Neural cell (in vitro differentiated cells): ENCODE data around the gene RIMKLA. TPM values are rescaled to one million over a fixed set of nuclear protein-coding genes. Genes with fewer than 3 reads are reported as not detected.
A peak's percentile ranks its signal among the peaks of the same experiment; 100 is the strongest.

ENCODE experiments used
- H2AFZ ChIP-seq: fragments of 200-600, 300-800 bp; sonication (generic), shearing (Covaris generic); 2 replicates; pipeline ENCODE4 v1.6.0; 2014; ENCODE audit warnings: low read depth, mild to moderate bottlenecking, antibody characterized with exemption, low read length, moderate library complexity
- H3F3A ChIP-seq: fragments of 200-600 bp; shearing (Covaris generic); 2 replicates; pipeline ENCODE4 v1.6.1; 2016; ENCODE audit warnings: mild to moderate bottlenecking, moderate library complexity, mixed read lengths, antibody characterized with exemption, low read length; ENCODE audit not compliant: insufficient read depth, poor library complexity, severe bottlenecking
- H3K27ac ChIP-seq: fragments of 200-600, 300-800 bp; sonication (generic), shearing (Covaris generic); 2 replicates; pipeline ENCODE4 v1.5.1; 2014; ENCODE audit warnings: mild to moderate bottlenecking, low read length, moderate library complexity
- H3K27me3 ChIP-seq: fragments of 300-800, 200-600 bp; sonication (generic), shearing (Covaris generic); 2 replicates; pipeline ENCODE4 v1.6.0; 2014; ENCODE audit warnings: mild to moderate bottlenecking, low read depth, low read length, moderate library complexity; ENCODE audit not compliant: insufficient read depth
- H3K36me3 ChIP-seq: fragments of 300-800, 200-600 bp; sonication (generic), shearing (Covaris generic); 2 replicates; pipeline ENCODE4 v1.5.1; 2014; ENCODE audit warnings: mild to moderate bottlenecking, antibody characterized with exemption, low read length, moderate library complexity; ENCODE audit not compliant: insufficient read depth
- H3K4me2 ChIP-seq: fragments of 300-800, 200-600 bp; sonication (generic), shearing (Covaris generic); 2 replicates; pipeline ENCODE4 v1.6.0; 2014; ENCODE audit warnings: mild to moderate bottlenecking, low read length
- H3K4me3 ChIP-seq: fragments of 300-800, 200-600 bp; sonication (generic), shearing (Covaris generic); 2 replicates; pipeline ENCODE4 v1.5.1; 2014; ENCODE audit warnings: mild to moderate bottlenecking, low read length, moderate library complexity
- H3K79me2 ChIP-seq: fragments of 200-600 bp; shearing (Covaris generic); replicated peaks from 2 replicates; pipeline ENCODE4 v1.6.0; 2014; ENCODE audit warnings: mild to moderate bottlenecking, low read length, moderate library complexity; ENCODE audit not compliant: insufficient read depth
- H3K9ac ChIP-seq: fragments of 300-800, 200-600 bp; sonication (generic), shearing (Covaris generic); 2 replicates; pipeline ENCODE4 v1.6.1; 2016; ENCODE audit warnings: mild to moderate bottlenecking, low read length, mixed read lengths
- H3K9me2 ChIP-seq: fragments of 200-600 bp; shearing (Covaris generic); 2 replicates; pipeline ENCODE4 v1.6.1; 2016; ENCODE audit warnings: mild to moderate bottlenecking, low read length, mixed read lengths; ENCODE audit not compliant: insufficient read depth
- H3K9me3 ChIP-seq: fragments of 200-600, 300-800 bp; sonication (generic), shearing (Covaris generic); 2 replicates; pipeline ENCODE4 v1.6.1; 2016; ENCODE audit warnings: mild to moderate bottlenecking, mixed run types, low read length, moderate library complexity, mixed read lengths
- H4K20me1 ChIP-seq: fragments of 200-600 bp; shearing (Covaris generic); 2 replicates; pipeline ENCODE4 v1.6.1; 2016; ENCODE audit warnings: mild to moderate bottlenecking, mixed run types; ENCODE audit not compliant: insufficient read depth
- EP300 ChIP-seq: fragments of 450-650 bp; conservative IDR thresholded peaks from 2 replicates; pipeline ENCODE4 v1.6.1; 2014; ENCODE audit warnings: antibody characterized with exemption, mild to moderate bottlenecking, moderate library complexity; ENCODE audit not compliant: poor library complexity, severe bottlenecking
- EZH2 ChIP-seq: fragments of 200-600, 300-800 bp; shearing (Covaris generic), sonication (generic); IDR thresholded peaks from 2 replicates; pipeline ENCODE4 v1.6.1; 2014; ENCODE audit warnings: antibody characterized with exemption, low read length, borderline replicate concordance, mild to moderate bottlenecking; ENCODE audit not compliant: insufficient read depth, poor library complexity, severe bottlenecking
- MXI1 ChIP-seq: fragments of 450-650 bp; conservative IDR thresholded peaks from 2 replicates; pipeline ENCODE4 v1.6.1; 2014; ENCODE audit warnings: antibody characterized with exemption, mild to moderate bottlenecking; ENCODE audit not compliant: poor library complexity, severe bottlenecking
- POLR2AphosphoS5 ChIP-seq: IDR thresholded peaks from 2 replicates; pipeline ENCODE4 v1.6.1; 2012
- RAD21 ChIP-seq: fragments of 450-650 bp; conservative IDR thresholded peaks from 2 replicates; pipeline ENCODE4 v1.6.1; 2014; ENCODE audit warnings: antibody characterized with exemption, mild to moderate bottlenecking, moderate library complexity
- SMC3 ChIP-seq: fragments of 450-650 bp; conservative IDR thresholded peaks from 2 replicates; pipeline ENCODE4 v1.6.1; 2014; ENCODE audit warnings: antibody characterized with exemption, mild to moderate bottlenecking, moderate library complexity; ENCODE audit not compliant: poor library complexity
- TAF1 ChIP-seq: IDR thresholded peaks from 2 replicates; pipeline ENCODE4 v1.6.1; 2012; ENCODE audit warnings: low read depth
- polyA plus RNA-seq: library from polyadenylated mRNA; depleted of rRNA; stranded (reverse); fragments of >200 nt; gene quantifications from 2 replicates; pipeline ENCODE4 v1.2.3, GENCODE V29; 2014
- TF ChIP-seq, protein P1 (sequence below): fragments of 450-650 bp; IDR thresholded peaks from 2 replicates; pipeline ENCODE4 v1.5.1; 2014; ENCODE audit warnings: antibody characterized with exemption, mild to moderate bottlenecking, moderate library complexity; ENCODE audit not compliant: poor library complexity, severe bottlenecking
- TF ChIP-seq, protein P2 (sequence below): IDR thresholded peaks from 2 replicates; pipeline ENCODE4 v1.6.1; 2012; ENCODE audit warnings: borderline replicate concordance

Gene RIMKLA
- polyA plus RNA-seq, 1 donor from 2014 or later, result 35.4 TPM

DNA sequence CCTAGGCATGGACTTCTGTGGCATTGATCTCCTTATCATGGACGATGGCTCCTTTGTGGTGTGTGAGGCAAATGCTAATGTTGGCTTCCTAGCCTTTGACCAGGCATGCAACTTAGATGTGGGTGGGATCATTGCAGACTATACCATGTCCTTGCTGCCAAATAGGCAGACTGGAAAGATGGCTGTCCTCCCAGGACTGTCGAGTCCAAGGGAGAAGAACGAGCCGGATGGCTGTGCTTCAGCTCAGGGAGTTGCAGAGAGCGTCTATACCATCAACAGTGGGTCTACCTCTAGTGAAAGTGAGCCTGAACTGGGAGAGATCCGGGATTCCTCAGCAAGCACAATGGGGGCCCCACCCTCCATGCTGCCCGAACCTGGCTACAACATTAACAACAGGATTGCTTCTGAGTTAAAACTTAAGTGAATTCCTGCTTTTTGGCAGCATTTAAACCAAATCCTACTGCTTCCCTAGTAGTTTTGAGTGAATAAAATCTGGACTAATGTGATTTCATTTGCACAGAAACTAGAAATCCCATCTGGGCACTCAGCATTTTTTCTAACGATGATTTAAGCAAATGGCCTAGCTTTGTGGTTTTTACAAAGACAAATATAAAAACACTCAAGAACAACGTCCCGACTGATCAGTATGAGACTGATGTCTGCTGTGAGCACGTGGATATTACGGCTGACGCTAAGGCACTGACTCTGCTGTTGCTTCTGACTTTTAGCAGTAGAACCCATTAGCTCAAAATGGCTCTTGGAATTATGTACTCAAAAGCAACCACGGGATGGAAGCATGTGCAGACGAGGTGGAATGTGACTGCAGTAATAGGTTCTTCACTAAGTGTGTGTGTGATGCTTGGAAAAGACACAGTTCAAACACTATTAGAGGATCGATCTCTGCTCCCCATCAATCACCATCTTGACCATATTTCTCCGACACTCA, 34.2 kb downstream of the RIMKLA start:
- Histone ChIP-seq H3K4me3 (no peak overlapping the region), H3K79me2 (no peaks in the 10 kb centered on the region), H3K9me3 (no peaks in the 10 kb centered on the region), H3K9ac (no peak overlapping the region), H3K27me3 (no peaks in the 10 kb centered on the region), H3K4me2 (no peak overlapping the region), H2AFZ (no peak overlapping the region), H3K27ac (peak overlapping the region; percentile 95), H4K20me1 (no peaks in the 10 kb centered on the region), H3K36me3 (peaks cover 17% of the 10 kb centered on the region), H3F3A (peaks cover 6% of the 10 kb centered on the region), H3K9me2 (no peaks in the 10 kb centered on the region)
- no peak for TF ChIP-seq MXI1
- no peak for TF ChIP-seq EP300
- TF ChIP-seq RAD21, result no peak
- no peak for TF ChIP-seq EZH2

DNA sequence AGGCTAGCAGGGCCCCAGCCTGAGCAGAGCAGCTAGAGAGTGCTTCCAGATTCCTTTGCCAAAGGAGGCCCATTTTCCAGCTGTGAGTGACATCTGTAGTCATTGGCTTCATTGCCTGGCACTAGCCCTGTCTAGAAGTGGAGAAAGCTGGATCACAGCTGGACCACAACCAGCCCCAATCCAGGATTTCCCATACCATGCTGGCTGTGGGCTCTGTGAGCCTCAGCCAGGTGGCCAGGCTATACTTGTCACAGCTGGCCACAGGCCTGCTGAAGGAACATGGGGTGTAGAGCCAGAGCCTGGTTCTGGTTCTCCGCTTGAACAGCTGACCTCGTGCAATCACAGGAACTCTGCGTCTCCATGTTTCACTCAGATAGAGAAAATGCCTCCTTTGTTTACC, 36.6 kb downstream of the RIMKLA start:
- no peak overlapping the region for H3K4me2 ChIP-seq

More for the DNA sequence above, 36.6 kb downstream of the RIMKLA start:
- no peak overlapping the region for H2AFZ ChIP-seq
- H3K9me2 ChIP-seq, result no peaks in the 10 kb centered on the region
- TF ChIP-seq, protein P1, sequence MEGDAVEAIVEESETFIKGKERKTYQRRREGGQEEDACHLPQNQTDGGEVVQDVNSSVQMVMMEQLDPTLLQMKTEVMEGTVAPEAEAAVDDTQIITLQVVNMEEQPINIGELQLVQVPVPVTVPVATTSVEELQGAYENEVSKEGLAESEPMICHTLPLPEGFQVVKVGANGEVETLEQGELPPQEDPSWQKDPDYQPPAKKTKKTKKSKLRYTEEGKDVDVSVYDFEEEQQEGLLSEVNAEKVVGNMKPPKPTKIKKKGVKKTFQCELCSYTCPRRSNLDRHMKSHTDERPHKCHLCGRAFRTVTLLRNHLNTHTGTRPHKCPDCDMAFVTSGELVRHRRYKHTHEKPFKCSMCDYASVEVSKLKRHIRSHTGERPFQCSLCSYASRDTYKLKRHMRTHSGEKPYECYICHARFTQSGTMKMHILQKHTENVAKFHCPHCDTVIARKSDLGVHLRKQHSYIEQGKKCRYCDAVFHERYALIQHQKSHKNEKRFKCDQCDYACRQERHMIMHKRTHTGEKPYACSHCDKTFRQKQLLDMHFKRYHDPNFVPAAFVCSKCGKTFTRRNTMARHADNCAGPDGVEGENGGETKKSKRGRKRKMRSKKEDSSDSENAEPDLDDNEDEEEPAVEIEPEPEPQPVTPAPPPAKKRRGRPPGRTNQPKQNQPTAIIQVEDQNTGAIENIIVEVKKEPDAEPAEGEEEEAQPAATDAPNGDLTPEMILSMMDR, result no peak
- TF ChIP-seq POLR2AphosphoS5 (no peak), EP300 (no peak), MXI1 (no peak), TAF1 (no peak), SMC3 (no peak), RAD21 (no peak), EZH2 (no peak)
- TF ChIP-seq, protein P2, sequence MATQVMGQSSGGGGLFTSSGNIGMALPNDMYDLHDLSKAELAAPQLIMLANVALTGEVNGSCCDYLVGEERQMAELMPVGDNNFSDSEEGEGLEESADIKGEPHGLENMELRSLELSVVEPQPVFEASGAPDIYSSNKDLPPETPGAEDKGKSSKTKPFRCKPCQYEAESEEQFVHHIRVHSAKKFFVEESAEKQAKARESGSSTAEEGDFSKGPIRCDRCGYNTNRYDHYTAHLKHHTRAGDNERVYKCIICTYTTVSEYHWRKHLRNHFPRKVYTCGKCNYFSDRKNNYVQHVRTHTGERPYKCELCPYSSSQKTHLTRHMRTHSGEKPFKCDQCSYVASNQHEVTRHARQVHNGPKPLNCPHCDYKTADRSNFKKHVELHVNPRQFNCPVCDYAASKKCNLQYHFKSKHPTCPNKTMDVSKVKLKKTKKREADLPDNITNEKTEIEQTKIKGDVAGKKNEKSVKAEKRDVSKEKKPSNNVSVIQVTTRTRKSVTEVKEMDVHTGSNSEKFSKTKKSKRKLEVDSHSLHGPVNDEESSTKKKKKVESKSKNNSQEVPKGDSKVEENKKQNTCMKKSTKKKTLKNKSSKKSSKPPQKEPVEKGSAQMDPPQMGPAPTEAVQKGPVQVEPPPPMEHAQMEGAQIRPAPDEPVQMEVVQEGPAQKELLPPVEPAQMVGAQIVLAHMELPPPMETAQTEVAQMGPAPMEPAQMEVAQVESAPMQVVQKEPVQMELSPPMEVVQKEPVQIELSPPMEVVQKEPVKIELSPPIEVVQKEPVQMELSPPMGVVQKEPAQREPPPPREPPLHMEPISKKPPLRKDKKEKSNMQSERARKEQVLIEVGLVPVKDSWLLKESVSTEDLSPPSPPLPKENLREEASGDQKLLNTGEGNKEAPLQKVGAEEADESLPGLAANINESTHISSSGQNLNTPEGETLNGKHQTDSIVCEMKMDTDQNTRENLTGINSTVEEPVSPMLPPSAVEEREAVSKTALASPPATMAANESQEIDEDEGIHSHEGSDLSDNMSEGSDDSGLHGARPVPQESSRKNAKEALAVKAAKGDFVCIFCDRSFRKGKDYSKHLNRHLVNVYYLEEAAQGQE, result no peak
- no peak overlapping the region for H3K4me3 ChIP-seq
- H4K20me1 ChIP-seq, result no peaks in the 10 kb centered on the region
- no peaks in the 10 kb centered on the region for H3K27me3 ChIP-seq
- no peaks in the 10 kb centered on the region for H3K9me3 ChIP-seq
- peak overlapping the region; percentile 95 for H3K27ac ChIP-seq
- H3K79me2 ChIP-seq, result no peaks in the 10 kb centered on the region
- peaks cover 12% of the 10 kb centered on the region for H3K36me3 ChIP-seq
- H3K9ac ChIP-seq, result no peak overlapping the region
- peaks cover 18% of the 10 kb centered on the region for H3F3A ChIP-seq
